Pancreas (tissue), 10 donors: ENCODE data around the gene RBM38. TPM values are rescaled to one million over a fixed set of nuclear protein-coding genes. Genes with fewer than 3 reads are reported as not detected.

ENCODE experiments used
- ATAC-seq, 4 donors: fragments of 200-7000 bp; cut with Tn5 transposase; one replicate each; pipeline versions ENCODE4 v1.8.0 to v1.9.1; 2020; ENCODE audit warnings: mild to moderate bottlenecking in 4 of 4, moderate library complexity in 4 of 4
- DNase-seq, 6 donors: peaks; one replicate each; pipeline ENCODE4 v3.0.0-alpha.2; 2020
- FAIRE-seq: peaks from 2 replicates; lab custom pipeline; 2012; peaks lifted over from hg19 to GRCh38; lab: Jason Lieb, UNC
- H3K27ac ChIP-seq, 4 donors: fragments of 200-600 bp; sonication (generic); 1 replicate in 3 of 4; 2 replicates in 1 of 4; pipeline versions ENCODE4 v1.5.0 to v1.8.0; 2020
- H3K27me3 ChIP-seq, 4 donors: fragments of 200-600 bp; one replicate each; pipeline ENCODE4 v1.8.0; 2021
- H3K36me3 ChIP-seq, 3 donors: fragments of 200-600 bp; sonication (generic) in 1 of 3; one replicate each; pipeline versions ENCODE4 v1.5.0 to v1.8.0; 2020 to 2021
- H3K4me1 ChIP-seq, 3 donors: fragments of 200-600 bp; one replicate each; pipeline ENCODE4 v1.8.0; 2021
- H3K4me3 ChIP-seq, 4 donors: fragments of 200-600 bp; sonication (generic) in 2 of 4; one replicate each; pipeline versions ENCODE4 v1.5.0 to v1.8.0; 2020 to 2021
- H3K9me3 ChIP-seq, 4 donors: fragments of 200-600 bp; one replicate each; pipeline ENCODE4 v1.8.0; 2021
- WGBS, 2 donors: extraction: QIAGEN DNeasy Blood & Tissue Kit; methylation state at CpG; one replicate each; pipeline ENCODE4 v1.1.7; 2013; 5-methylcytosine and 5-hydroxymethylcytosine counted together
- intact Hi-C, 3 donors: fragments of 100-400 bp; cut with DNase I; formaldehyde crosslinking; loops; one replicate each; pipeline versions ENCODE4 v1.11.1 to v1.14.2; 2022
- polyA plus RNA-seq, 2 donors: library from polyadenylated mRNA; stranded (reverse); fragments of 200-250 nt; gene quantifications; one replicate each; pipeline ENCODE4 v1.2.3, GENCODE V29; 2013
- total RNA-seq, 6 donors: library from RNA; stranded (reverse); fragmentation: NEBNext Ultra II Directional in 4 of 6; extraction: Animal tissue kit (Norgen Biotek cat#: 25700) in 4 of 6; gene quantifications; one replicate each; pipeline versions ENCODE4 v1.2.1 to v1.2.4, GENCODE V29; 2021 to 2023
- TF ChIP-seq, protein P1 (sequence below), 4 donors: fragments of 200-600 bp; sonication (generic) in 3 of 4; IDR thresholded peaks; one replicate each; pipeline versions ENCODE4 v1.5.0 to v1.8.0; 2021; ENCODE audit warnings: antibody characterized with exemption in 4 of 4
- donor health status: healthy with polysubstance abuse.
- donor health status: DM: no; HTN: no; CAD: no; lungs with moderate emphysema.
- donor health status: DM: no; HTN: no; CAD: no.
- donor health status: control.
- donor health status: control.
- donor health status: Bipolar disorder and iron deficiency.
- donor health status: DM: yes; HTN: yes; CAD: no.
- donor health status: DM: no; HTN: no; CAD: no.
- donor health status: DM: no; HTN: no; CAD: no.
- donor health status: DM: yes; HTN: yes; CAD: no.

RBM38 gene
- total and polyA plus RNA-seq, 8 donors = 3.9 to 13.1 (median 6.2) TPM

DNA sequence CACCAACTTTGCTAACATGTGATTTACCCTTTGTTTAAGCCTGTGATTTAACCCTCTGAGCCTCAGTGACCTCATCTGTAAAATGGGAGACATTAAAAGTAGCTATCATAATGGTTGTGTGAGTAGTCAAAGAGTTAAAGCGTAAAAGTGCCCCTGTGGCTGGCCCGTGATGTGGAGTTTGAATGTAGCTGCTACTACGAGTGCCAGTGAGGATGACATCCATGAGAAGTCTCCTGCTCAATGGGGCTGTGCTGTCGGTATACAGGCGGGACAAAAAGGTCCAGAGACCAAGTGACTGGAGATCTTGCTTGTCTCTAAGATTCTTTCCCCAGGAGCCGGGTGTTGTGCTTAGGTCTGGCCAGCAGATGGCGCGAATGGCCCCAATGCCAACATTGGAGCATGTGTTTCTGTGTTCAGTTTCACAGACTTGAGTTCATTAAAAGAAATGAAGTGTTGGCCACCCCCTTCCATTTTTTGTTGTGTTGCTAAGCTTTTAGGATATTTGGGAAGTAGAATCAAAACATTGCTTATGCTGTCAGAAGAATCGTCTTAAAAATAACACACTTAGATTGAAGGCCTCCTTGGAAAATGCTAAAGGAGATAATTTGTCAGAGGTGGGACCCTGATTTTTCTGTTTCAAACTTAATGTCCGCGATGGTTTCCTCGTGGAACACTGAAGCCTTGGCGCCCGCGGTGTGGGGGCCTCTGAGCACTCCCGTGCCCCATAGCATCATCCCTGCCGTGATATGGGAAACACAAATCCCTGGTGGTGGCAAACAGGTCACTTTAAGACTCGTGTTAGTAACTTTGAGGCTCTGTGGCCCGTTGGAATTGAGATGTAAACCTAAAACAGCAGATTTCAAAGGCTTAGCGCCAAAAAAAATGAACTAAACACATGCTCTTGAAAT lies 9.3 kb upstream of the RBM38 start:
- intact Hi-C loops = loop anchor here in 2 of 3 donors (5.0 kb wide), 1 partner anchor 110 kb away; no protein-coding TSS in a partner anchor
- peak; percentile 37 for FAIRE-seq
- ATAC-seq = peak; percentile 77 to 98 (median 92)
- 35 to 40% methylated on average over 20 of the region's 20 CpGs for WGBS, 2 donors
- H3K36me3 ChIP-seq = peaks cover 0 to 7% (median 4%) of the 10 kb centered on the region in 3 donors
- no peak overlapping the region for H3K4me3 ChIP-seq
- no peaks in the 10 kb centered on the region for H3K9me3 ChIP-seq
- DNase-seq = peak; percentile 63 to 95 (median 82)
- no peaks in the 10 kb centered on the region for H3K4me1 ChIP-seq
- TF ChIP-seq, protein P1, sequence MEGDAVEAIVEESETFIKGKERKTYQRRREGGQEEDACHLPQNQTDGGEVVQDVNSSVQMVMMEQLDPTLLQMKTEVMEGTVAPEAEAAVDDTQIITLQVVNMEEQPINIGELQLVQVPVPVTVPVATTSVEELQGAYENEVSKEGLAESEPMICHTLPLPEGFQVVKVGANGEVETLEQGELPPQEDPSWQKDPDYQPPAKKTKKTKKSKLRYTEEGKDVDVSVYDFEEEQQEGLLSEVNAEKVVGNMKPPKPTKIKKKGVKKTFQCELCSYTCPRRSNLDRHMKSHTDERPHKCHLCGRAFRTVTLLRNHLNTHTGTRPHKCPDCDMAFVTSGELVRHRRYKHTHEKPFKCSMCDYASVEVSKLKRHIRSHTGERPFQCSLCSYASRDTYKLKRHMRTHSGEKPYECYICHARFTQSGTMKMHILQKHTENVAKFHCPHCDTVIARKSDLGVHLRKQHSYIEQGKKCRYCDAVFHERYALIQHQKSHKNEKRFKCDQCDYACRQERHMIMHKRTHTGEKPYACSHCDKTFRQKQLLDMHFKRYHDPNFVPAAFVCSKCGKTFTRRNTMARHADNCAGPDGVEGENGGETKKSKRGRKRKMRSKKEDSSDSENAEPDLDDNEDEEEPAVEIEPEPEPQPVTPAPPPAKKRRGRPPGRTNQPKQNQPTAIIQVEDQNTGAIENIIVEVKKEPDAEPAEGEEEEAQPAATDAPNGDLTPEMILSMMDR (IDR thresholded peaks at IDR 0.05) = peak; percentile 79 to 92 (median 84)
- no peak overlapping the region for H3K27ac ChIP-seq
- no peaks in the 10 kb centered on the region for H3K27me3 ChIP-seq

DNA sequence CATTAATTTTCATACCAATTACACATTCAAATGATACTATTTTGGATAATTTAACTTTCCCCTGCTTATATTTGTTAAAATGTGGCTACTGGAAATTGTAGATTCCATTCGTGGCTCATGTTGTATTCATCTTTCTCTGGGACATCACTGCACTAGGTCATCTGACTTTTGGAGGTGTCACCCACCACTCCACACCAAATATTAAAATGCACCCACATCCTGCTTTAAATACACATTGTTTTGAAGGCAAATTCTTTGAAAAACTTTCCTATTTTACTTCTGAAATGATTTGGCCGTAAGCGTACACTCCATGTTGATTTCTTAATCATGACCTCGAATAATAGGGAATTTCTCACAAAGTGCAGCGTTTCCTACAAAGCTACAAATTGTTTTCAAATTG lies 8.7 kb upstream of the RBM38 start:
- TF ChIP-seq, protein P1 (IDR thresholded peaks at IDR 0.05) = no peak
- Histone ChIP-seq H3K4me3 (no peak overlapping the region), H3K27ac (no peak overlapping the region), H3K4me1 (no peaks in the 10 kb centered on the region), H3K27me3 (no peaks in the 10 kb centered on the region), H3K9me3 (no peaks in the 10 kb centered on the region), H3K36me3 (peaks cover 0 to 7% (median 0%) of the 10 kb centered on the region in 3 donors)
- FAIRE-seq = no peak
- WGBS, 2 donors = 83 to 90% methylated on average over 5 of the region's 5 CpGs
- intact Hi-C loops = loop anchor here in 2 of 3 donors (5.0 kb wide), 1 partner anchor 110 kb away; no protein-coding TSS in a partner anchor
- no peak for ATAC-seq
- DNase-seq = no peak

DNA sequence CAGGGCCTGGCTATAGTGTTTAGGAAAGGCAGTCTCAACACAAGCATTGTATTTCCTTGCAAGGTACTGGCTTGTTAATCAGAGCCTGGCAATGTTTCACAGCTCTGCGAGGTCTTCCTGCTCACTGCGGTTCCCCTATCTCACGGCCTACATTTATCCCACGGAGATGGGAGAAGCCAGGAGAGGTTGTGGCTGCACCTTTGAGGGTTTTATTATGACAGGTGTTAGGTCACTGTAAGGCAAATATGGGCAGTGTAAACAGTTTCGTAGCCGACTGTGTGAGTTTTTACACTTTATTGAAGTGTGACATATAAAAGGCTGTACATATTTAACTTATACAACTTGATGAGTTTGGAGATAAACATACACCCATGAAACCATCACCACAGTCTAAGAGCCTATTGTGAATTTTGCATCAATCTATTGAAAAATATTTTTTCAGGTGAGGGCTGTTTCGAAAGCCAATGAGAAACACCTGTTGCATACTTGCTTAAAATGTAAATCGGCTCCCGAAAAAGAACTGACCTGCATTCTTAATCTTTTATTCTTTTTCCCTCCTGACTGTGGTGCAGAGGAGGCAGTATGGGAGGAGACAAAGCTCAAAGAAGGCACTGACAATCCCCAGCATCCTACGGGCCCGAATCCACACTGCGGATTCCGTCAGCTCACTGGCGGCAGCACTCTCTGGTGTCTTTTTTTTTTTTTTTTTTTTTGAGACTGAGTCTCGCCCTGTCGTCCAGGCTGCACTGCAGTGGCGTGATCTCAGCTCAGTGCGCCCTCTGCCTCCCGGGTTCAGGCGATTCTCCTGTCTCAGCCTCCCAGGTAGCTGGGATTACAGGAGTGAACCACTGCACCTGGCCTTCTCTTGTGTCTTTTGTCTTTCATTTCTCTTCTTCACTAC lies 7.5 kb upstream of the RBM38 start:
- no peaks in the 10 kb centered on the region for H3K9me3 ChIP-seq
- TF ChIP-seq, protein P1 (IDR thresholded peaks at IDR 0.05) = no peak
- H3K27ac ChIP-seq = no peak overlapping the region
- no peaks in the 10 kb centered on the region for H3K36me3 ChIP-seq
- no peaks in the 10 kb centered on the region for H3K4me1 ChIP-seq
- no peak overlapping the region for H3K4me3 ChIP-seq
- DNase-seq (no peak), FAIRE-seq (no peak), ATAC-seq (no peak)
- H3K27me3 ChIP-seq = no peaks in the 10 kb centered on the region
- WGBS, 2 donors = 72 to 79% methylated on average over 20 of the region's 20 CpGs
- intact Hi-C loops = loop anchor here in 2 of 3 donors (5.0 kb wide), 1 partner anchor 109 kb away; no protein-coding TSS in a partner anchor

DNA sequence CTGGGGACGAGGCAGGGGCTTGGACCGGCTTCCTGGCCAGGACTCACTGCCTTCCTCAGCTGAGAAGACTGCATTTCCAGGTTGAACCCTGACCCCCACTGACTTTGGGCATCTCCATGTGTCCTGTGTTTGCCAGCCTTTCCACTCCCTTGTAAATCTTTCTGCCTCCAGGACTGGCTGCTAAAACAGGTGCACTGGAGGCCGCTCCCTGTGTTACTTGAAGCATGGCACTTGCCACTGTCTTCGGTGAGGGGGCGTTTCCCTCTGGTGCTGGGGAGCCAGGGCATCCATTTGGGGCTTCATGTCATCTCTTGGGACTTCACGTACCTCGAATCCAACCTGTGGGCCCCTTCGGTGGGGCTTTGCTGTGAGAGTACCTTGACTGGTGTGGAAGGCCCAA lies 6.7 kb upstream of the RBM38 start:
- peak in 1 of 6 donors; percentile 6 for DNase-seq
- no peak overlapping the region for H3K27ac ChIP-seq

More for the DNA sequence above, 6.7 kb upstream of the RBM38 start:
- TF ChIP-seq, protein P1 (IDR thresholded peaks at IDR 0.05) = no peak
- Histone ChIP-seq H3K27me3 (no peaks in the 10 kb centered on the region), H3K9me3 (no peaks in the 10 kb centered on the region), H3K4me3 (no peak overlapping the region), H3K36me3 (no peaks in the 10 kb centered on the region), H3K4me1 (no peaks in the 10 kb centered on the region)
- intact Hi-C loops = loop anchor here in 2 of 3 donors (5.0 kb wide), 1 partner anchor 108 kb away; no protein-coding TSS in a partner anchor
- ATAC-seq (no peak), FAIRE-seq (no peak)
- 85 to 90% methylated on average over 8 of the region's 8 CpGs for WGBS, 2 donors
